ENCODE data around the gene LYL1. TPM values are rescaled to one million over a fixed set of nuclear protein-coding genes. Genes with fewer than 3 reads are reported as not detected.

Gene LYL1
- total RNA-seq, 1 experiment from 2014 or later = 0.23 TPM

GRCh38 chr19:13120817-13121216 lies 18.2 kb upstream of the LYL1 start:
- Histone ChIP-seq H3K4me1 (ENCODE audit: control insufficient read depth, insufficient read depth, low read length) (peaks cover 18% of the 10 kb centered on the region), H3K9me3 (ENCODE audit: control insufficient read depth, insufficient read depth, low read depth, low read length) (no peaks in the 10 kb centered on the region), H3K36me3 (ENCODE audit: control insufficient read depth, insufficient read depth, low read length) (peaks cover 4% of the 10 kb centered on the region), H3K27me3 (ENCODE audit: control insufficient read depth, insufficient read depth, low read length) (no peaks in the 10 kb centered on the region), H3K4me3 (ENCODE audit: low read depth in 2 of 2, low read length in 2 of 2) (no peak overlapping the region), H3K27ac (ENCODE audit: low read length) (no peak overlapping the region)
- ChIA-PET CTCF (no interaction called here), POLR2A (no interaction called here)
- in situ Hi-C loops (cut with HindIII; ENCODE audit: low pct_unique_long_range_greater_than_20kb, low sequenced_read_pairs) (no loop called here), intact Hi-C loops (cut with micrococcal nuclease; ENCODE audit: unreplicated experiment) (no loop called here)
- BruUV-seq (replicated peaks) = no TSS peak
- no peak for DNase-seq (ENCODE audit: low read depth, low spot score)
- ATAC-seq = no peak
- TF ChIP-seq REST (IDR thresholded peaks at IDR 0.05; ENCODE audit: insufficient read depth in 1 of 2, low read depth in 2 of 2, low read length in 1 of 2) (no peak), CTCF (IDR thresholded peaks at IDR 0.05) (no peak)

GRCh38 chr19:13120031-13120430 lies 17.4 kb upstream of the LYL1 start:
- BruUV-seq (replicated peaks) = no TSS peak
- no peaks in the 10 kb centered on the region for H3K27me3 ChIP-seq (ENCODE audit: control insufficient read depth, insufficient read depth, low read length)
- no peak for DNase-seq (ENCODE audit: low read depth, low spot score)
- H3K27ac ChIP-seq (ENCODE audit: low read length) = peak overlapping the region; percentile 79
- intact Hi-C loops (cut with micrococcal nuclease; ENCODE audit: unreplicated experiment) (no loop called here), in situ Hi-C loops (cut with HindIII; ENCODE audit: low pct_unique_long_range_greater_than_20kb, low sequenced_read_pairs) (no loop called here)
- H3K9me3 ChIP-seq (ENCODE audit: control insufficient read depth, insufficient read depth, low read depth, low read length) = no peaks in the 10 kb centered on the region
- no peak for ATAC-seq
- ChIA-PET POLR2A (no interaction called here), CTCF (no interaction called here)
- peaks cover 5% of the 10 kb centered on the region for H3K36me3 ChIP-seq (ENCODE audit: control insufficient read depth, insufficient read depth, low read length)
- no peak for TF ChIP-seq SIN3A (IDR thresholded peaks at IDR 0.05; ENCODE audit: borderline replicate concordance, insufficient read depth, low read depth, low read length)
- no peak for TF ChIP-seq CTCF (IDR thresholded peaks at IDR 0.05)
- TF ChIP-seq TCF7L2 (IDR thresholded peaks at IDR 0.05; ENCODE audit: low read depth, low read length) = no peak
- no peak for TF ChIP-seq POLR2AphosphoS5 (IDR thresholded peaks at IDR 0.05; ENCODE audit: low read depth, low read length)
- TF ChIP-seq REST (IDR thresholded peaks at IDR 0.05; ENCODE audit: insufficient read depth in 1 of 2, low read depth in 2 of 2, low read length in 1 of 2) = no peak
- H3K4me1 ChIP-seq (ENCODE audit: control insufficient read depth, insufficient read depth, low read length) = peaks cover 22% of the 10 kb centered on the region
- H3K4me3 ChIP-seq (ENCODE audit: low read depth in 2 of 2, low read length in 2 of 2) = no peak overlapping the region
